GM13976 (cell line): Measurements from ENCODE around the gene PGM5.

Experiments
- DNase-seq: peaks from one replicate; pipeline ENCODE4 v3.0.0; 2012; ENCODE audit warnings: low spot score
- in situ Hi-C: fragments of 300-500 bp; cut with MboI; formaldehyde crosslinking; loops from one replicate; pipeline ENCODE4 v1.12.0; 2022; ENCODE audit warnings: low sequenced_read_pairs, mixed read lengths, inconsistent platforms; ENCODE audit not compliant: unreplicated experiment
- TF ChIP-seq, protein P1 (sequence below): IDR thresholded peaks from 2 replicates; pipeline ENCODE4 v1.5.1; 2012; ENCODE audit warnings: borderline replicate concordance, mild to moderate bottlenecking; ENCODE audit not compliant: insufficient read depth; ENCODE audit errors: extremely low read depth, missing control alignments, control extremely low read depth

The PGM5 gene

DNA sequence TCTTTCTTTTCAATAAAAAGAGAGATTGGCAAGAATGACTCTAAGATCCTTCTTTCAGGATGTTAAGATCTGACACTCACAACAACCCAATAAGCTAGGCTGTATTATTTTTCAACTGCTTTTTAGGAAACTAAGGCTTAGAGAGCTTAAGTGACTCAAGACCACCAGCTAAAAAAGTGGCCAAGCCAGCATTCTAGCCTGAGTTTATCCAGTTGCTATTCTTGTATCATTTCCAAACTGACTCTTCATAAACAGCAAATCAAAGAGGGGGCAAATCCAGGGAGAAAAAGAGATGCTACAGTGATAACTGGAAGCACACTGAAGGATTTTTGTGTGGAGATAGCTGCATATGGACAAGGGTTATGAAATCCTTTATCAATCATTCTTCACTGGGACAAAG is 137.1 kb downstream of the PGM5 start:
- TF ChIP-seq, protein P1, sequence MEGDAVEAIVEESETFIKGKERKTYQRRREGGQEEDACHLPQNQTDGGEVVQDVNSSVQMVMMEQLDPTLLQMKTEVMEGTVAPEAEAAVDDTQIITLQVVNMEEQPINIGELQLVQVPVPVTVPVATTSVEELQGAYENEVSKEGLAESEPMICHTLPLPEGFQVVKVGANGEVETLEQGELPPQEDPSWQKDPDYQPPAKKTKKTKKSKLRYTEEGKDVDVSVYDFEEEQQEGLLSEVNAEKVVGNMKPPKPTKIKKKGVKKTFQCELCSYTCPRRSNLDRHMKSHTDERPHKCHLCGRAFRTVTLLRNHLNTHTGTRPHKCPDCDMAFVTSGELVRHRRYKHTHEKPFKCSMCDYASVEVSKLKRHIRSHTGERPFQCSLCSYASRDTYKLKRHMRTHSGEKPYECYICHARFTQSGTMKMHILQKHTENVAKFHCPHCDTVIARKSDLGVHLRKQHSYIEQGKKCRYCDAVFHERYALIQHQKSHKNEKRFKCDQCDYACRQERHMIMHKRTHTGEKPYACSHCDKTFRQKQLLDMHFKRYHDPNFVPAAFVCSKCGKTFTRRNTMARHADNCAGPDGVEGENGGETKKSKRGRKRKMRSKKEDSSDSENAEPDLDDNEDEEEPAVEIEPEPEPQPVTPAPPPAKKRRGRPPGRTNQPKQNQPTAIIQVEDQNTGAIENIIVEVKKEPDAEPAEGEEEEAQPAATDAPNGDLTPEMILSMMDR, result no peak
- DNase-seq, result no peak
- in situ Hi-C loops, result no loop called here

DNA sequence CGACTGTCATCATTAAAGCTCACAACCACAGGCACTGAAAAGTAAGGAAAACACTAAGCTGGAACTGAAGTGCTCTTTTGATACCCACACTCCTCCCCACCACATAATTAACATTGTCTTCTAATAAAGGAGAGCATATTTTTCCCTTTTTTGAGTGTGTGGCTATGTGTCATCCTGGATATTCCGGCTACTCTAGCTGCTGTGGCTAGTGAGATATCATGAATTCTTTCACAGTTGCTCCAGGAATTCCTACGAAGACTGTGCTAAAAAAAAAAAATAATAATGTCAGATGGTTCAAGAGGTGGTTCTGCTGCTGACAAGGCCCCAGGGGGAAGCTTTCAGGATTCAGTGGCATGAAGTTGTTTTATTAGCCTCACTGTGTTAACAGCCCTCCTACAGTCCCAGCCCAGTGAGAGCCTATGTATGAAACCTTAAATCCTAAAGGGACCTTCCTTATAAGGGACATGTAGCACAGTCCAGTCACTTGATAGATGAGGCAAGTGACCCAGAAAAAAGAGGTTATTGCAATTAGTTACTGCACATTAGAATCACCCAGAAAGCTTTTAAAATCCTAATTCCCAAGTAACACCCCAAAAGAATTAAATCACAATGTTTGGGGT is 137.7 kb downstream of the PGM5 start:
- in situ Hi-C loops, result no loop called here
- DNase-seq, result no peak
- TF ChIP-seq, protein P1, result no peak

DNA sequence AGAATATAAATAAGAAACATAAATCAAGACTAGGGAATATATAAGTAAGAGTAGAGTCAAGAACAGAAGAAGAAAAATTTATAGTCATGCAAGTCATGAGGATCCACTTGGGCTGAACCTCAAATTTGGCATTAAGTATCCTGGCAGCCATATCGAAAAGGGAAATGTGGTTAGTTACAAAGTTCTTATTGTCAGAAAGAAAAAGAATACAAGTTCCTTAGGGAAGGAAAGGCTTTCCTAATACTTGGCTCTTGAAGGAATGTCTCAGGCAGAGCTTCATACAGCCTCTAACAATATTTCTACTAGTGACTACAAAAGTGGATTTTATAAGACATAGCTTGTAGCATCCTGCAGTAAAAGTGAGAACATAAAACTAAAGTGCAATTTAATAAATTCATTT is 138.8 kb downstream of the PGM5 start:
- DNase-seq, result no peak
- in situ Hi-C loops, result no loop called here
- TF ChIP-seq, protein P1, result no peak

DNA sequence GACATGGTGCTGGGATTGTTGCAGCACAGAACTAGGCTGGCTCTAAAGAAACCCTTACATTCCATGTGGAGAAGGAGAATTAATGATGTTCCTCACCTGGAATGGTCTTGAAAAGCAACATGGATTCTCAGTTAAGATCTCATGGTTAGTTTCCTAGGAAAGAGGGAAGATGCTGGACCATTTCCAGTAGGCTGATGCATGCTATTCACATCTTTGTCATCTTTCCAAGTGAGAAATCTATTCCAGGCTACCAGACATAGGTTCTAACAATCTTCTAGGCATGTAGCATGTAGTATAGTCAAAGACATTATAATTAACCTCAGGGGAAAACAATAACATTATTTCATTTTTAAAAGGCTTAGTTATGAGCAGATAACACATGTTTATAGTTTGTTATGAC is 139.9 kb downstream of the PGM5 start:
- TF ChIP-seq, protein P1, result no peak
- in situ Hi-C loops, result no loop called here

DNA sequence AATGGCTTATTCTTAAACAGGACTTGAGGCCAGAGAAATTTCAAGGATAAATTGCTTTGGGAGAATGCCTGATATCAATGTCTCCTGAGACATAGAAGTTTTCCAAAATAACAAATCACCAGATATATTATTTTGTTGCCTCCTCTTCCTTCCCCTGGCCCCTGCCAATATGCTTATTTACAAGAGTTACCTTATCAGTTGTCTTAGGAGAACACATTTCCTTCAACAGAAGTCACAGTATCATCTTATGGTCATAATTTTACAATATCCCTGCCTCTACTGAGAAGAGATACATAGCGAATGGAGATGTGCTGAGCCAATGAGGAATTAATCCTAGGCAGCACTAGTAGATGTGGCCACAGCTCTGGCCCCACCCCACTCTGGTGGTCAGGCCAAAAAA is 141.2 kb downstream of the PGM5 start:
- DNase-seq, result no peak
- TF ChIP-seq, protein P1, result no peak
- in situ Hi-C loops, result no loop called here

More for the DNA sequence above, 139.9 kb downstream of the PGM5 start:
- DNase-seq, result no peak

DNA sequence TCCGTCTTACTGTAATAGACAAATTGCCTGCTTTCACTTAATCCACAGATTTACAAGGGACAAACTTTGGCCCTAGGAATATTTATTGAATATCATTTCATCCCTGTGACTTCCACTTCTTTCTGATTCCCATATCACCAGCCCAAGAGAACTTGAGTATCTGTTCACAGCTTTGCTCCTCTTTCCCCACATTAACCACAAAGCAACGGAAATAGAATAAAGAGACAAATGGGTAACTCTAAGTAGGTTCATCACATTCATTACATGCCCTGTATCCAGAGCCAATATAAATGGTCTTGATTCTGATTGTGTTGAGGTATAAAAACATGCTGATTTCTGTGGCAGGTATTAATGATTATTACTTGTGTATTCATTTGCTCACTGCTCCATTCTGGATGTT is 142.4 kb downstream of the PGM5 start:
- DNase-seq, result no peak
- TF ChIP-seq, protein P1, result no peak
- in situ Hi-C loops, result no loop called here
